Omental fat pad (tissue), 4 donors: ENCODE results near the gene SHROOM3. TPM values are rescaled to one million over a fixed set of nuclear protein-coding genes. Genes with fewer than 3 reads are reported as not detected.

Source experiments
- ATAC-seq: fragments of 150-250 bp; one replicate; pipeline ENCODE4 v1.9.1; 2016; ENCODE audit warnings: mild to moderate bottlenecking, moderate library complexity; ENCODE audit not compliant: low FRiP score
- DNase-seq: peaks from one replicate; pipeline ENCODE4 v3.0.0-alpha.2; 2019; ENCODE audit warnings: low spot score
- total RNA-seq, 4 donors: library from RNA; depleted of rRNA; stranded (reverse); fragments of >200 nt; gene quantifications; one replicate each; pipeline ENCODE4 v1.1.0, GENCODE V29; 2016
- TF ChIP-seq, protein P1 (sequence below), 3 donors: fragments of 450-650 bp; IDR thresholded peaks; one replicate each; pipeline ENCODE4 v1.5.1; 2016 to 2017; ENCODE audit warnings: antibody characterized with exemption in 3 of 3, mild to moderate bottlenecking in 3 of 3, moderate library complexity in 2 of 3

Gene SHROOM3
- total RNA-seq, 4 donors from 2014 or later, result 1.3 to 12.2 (median 3.1) TPM

DNA sequence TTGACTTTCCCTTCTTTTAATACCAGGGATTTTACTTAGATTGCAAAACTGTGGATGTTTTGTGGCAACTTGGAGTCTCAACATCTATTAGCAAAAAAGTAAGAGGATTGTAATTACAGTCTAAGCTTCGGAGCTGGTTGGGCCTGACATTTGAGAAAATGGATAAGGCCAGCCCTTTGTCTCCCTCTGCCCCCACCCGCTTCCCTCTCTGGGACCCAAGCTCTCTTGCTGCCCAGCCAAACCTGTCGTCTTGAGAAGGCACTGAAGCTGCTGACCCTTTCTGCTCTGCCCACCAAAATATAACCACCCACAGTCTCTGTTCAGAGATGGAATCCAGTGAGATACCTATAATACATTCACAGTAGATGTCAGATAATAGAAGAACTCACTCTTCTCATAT is 49.6 kb downstream of the SHROOM3 start:
- DNase-seq, result no peak
- TF ChIP-seq, protein P1, sequence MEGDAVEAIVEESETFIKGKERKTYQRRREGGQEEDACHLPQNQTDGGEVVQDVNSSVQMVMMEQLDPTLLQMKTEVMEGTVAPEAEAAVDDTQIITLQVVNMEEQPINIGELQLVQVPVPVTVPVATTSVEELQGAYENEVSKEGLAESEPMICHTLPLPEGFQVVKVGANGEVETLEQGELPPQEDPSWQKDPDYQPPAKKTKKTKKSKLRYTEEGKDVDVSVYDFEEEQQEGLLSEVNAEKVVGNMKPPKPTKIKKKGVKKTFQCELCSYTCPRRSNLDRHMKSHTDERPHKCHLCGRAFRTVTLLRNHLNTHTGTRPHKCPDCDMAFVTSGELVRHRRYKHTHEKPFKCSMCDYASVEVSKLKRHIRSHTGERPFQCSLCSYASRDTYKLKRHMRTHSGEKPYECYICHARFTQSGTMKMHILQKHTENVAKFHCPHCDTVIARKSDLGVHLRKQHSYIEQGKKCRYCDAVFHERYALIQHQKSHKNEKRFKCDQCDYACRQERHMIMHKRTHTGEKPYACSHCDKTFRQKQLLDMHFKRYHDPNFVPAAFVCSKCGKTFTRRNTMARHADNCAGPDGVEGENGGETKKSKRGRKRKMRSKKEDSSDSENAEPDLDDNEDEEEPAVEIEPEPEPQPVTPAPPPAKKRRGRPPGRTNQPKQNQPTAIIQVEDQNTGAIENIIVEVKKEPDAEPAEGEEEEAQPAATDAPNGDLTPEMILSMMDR (IDR thresholded peaks at IDR 0.05), result no peak
- no peak for ATAC-seq

DNA sequence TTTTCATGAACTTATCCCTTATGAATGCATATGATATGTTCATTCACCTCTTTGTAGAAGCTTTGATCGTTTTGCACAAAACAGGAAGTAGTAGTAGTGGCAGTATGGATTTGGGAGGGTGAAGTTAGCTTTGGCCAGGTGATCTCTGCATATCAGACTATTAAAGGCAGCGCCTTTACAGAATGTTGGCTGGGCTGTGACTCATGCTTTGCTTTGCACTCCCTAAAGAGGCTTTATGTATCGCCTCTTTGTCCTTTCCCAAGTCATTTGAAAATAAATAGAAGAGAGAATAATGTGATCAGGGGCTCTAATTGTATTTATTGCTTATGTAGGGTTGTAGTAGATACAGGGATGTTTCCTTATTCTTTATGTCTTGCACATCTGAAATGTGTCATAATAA is 50.4 kb downstream of the SHROOM3 start:
- no peak for ATAC-seq
- no peak for DNase-seq
- TF ChIP-seq, protein P1 (IDR thresholded peaks at IDR 0.05), result no peak

DNA sequence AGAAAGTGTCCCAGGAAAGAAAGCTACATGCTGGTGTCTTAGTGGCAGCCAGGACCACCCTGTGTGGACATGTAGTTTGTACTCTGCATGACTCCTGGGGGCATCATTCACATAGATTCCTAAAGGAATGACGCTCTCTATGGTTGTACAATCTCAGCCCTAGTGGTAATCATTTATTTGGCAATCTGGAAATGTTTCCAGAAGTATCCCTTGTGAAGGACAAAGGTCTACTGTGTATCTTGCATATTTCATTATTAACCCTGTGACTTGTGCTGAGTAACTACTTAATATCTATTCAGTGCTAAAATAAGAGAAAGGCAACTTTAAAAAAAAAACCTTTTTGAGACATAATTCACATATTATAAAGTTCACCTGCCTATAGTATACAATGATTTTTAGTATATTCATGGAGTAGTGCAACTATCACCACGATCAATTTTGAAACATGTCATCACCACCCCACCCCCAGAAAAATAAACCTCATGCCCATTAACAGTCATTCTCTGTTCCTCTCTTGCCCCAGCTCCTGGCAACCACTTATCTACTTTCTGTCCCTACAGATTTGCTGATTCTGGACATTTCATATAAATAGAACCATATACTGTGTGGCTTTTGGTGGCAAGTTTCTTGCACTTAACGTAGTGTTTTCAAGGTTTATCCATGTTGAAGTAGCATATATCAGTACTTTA is 51.7 kb downstream of the SHROOM3 start:
- TF ChIP-seq, protein P1 (IDR thresholded peaks at IDR 0.05), result no peak
- no peak for DNase-seq
- ATAC-seq, result no peak

DNA sequence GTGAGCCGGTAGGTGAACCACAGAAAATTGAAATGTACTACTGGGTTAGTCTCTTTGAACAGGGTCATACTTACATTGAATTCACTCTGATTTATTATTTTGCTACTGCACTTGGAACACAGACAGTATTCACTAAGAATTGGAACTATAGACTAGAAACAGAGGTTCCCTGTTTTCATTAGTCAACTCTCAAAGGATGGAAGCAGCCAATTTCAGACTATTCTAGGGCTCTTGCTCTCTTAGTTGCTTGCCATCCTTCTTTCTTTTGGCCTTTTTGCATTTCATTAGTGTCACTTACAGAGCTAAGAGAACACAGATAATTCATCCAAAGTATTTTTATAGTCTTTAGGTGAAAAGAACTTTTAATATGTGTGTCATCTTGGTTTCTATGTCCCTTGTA is 52.6 kb downstream of the SHROOM3 start:
- no peak for ATAC-seq
- no peak for DNase-seq
- TF ChIP-seq, protein P1 (IDR thresholded peaks at IDR 0.05), result no peak

DNA sequence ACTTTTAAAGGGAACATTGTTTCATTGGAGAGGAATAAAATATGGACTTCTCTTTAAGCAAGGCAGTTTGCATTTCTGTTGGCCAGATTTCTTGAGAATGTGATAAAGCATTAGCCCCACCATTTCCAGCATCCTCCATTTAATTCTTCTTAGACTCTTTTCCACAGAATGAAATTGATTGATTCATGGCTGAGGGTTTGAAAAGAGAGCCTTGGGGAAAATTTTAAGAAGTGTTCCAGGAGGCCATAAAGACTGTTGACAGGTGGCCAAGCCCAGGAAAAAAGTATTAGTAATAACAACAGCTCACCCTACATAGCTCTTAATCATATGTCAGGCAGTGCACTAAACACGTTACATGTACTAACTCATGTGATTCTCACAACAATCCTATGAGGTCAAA is 53.4 kb downstream of the SHROOM3 start:
- ATAC-seq (no peak), DNase-seq (no peak)
- TF ChIP-seq, protein P1 (IDR thresholded peaks at IDR 0.05), result no peak

DNA sequence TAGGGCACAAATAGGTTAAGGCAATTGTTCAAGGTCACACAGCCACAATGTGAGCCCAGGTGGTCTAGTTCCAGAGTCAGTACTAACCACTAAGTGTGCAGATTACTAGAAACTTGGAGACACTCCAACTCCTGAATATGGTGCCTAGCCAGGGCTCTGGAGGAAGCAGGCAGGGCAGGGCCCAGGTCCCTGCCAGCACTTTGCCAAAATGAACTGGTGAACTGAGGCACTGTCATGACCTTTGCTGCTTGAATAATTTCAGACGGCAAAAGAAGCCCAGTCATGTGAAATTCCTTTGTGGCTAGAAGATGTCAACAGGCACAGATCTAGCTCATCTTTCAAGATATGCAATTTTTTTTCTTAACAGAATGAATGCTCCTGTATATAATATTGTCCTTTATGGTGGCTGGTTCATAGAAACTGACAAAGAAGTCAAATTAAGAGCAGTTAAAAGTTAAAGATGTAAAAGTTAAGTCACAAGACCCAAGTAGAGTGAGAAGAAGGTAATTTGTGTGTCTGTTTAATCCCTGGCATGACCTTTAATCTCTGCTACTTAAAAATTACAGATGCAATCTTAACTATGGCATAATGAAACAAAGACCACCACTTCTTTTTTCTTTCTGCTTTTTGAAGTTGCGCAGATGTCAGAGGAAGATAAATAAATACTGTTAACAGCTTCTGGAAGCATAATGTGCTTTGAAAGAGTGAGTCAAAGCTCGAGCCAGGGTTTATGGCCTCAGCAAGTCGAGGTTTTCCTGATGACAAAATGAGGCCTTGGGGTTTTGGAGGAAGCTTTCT is 54.1 kb downstream of the SHROOM3 start:
- DNase-seq (no peak), ATAC-seq (no peak)
- TF ChIP-seq, protein P1 (IDR thresholded peaks at IDR 0.05), result no peak
